ENCODE data around the gene AGAP6.
"Not testable (repeated sequence)": the region's sequence is repeated elsewhere in the genome, so short reads cannot be mapped to it uniquely, and the experiment has no call there.

AGAP6 gene

GRCh38 chr10:50020451-50021024 lies 32.3 kb downstream of the AGAP6 start:
- not testable (repeated sequence) for DNase-seq (ENCODE audit: low spot score); H3K4me3 ChIP-seq; H3K27ac ChIP-seq

- H3K27ac ChIP-seq, result no peak overlapping the region
- no peak for TF ChIP-seq CTCF (IDR thresholded peaks at IDR 0.05)
- H3K4me3 ChIP-seq, result no peak overlapping the region
- no peak for DNase-seq (ENCODE audit: low spot score)
Measured at GRCh38 chr10:50021646-50022045, 33.4 kb downstream of the AGAP6 start.

- not testable (repeated sequence) for H3K4me3 ChIP-seq; H3K27ac ChIP-seq; DNase-seq (ENCODE audit: low spot score)
Measured at GRCh38 chr10:50024716-50025383, 36.6 kb downstream of the AGAP6 start.

- no peak for DNase-seq (ENCODE audit: low spot score)
- no peak overlapping the region for H3K4me3 ChIP-seq
- H3K27ac ChIP-seq, result no peak overlapping the region
- no peak for TF ChIP-seq CTCF (IDR thresholded peaks at IDR 0.05)
Measured at GRCh38 chr10:50025627-50026026, 37.4 kb downstream of the AGAP6 start.

GRCh38 chr10:50027195-50027594 lies 39.0 kb downstream of the AGAP6 start:
- H3K27ac ChIP-seq, result no peak overlapping the region

GRCh38 chr10:50033481-50033880 lies 45.3 kb downstream of the AGAP6 start:
- no peak for DNase-seq (ENCODE audit: low spot score)
- TF ChIP-seq CTCF (IDR thresholded peaks at IDR 0.05), result no peak
- no peak overlapping the region for H3K27ac ChIP-seq
- no peak overlapping the region for H3K4me3 ChIP-seq

More at GRCh38 chr10:50027195-50027594, 39.0 kb downstream of the AGAP6 start:
- TF ChIP-seq CTCF (IDR thresholded peaks at IDR 0.05), result no peak
- no peak for DNase-seq (ENCODE audit: low spot score)
- no peak overlapping the region for H3K4me3 ChIP-seq

GRCh38 chr10:50035337-50035736 lies 47.1 kb downstream of the AGAP6 start:
- not testable (repeated sequence) for DNase-seq (ENCODE audit: low spot score)

GRCh38 chr10:50044941-50045664 lies 56.9 kb downstream of the AGAP6 start:
- no peak for DNase-seq (ENCODE audit: low spot score)
- TF ChIP-seq CTCF (IDR thresholded peaks at IDR 0.05), result no peak
- Histone ChIP-seq H3K27ac (no peak overlapping the region), H3K4me3 (no peak overlapping the region)

More at GRCh38 chr10:50035337-50035736, 47.1 kb downstream of the AGAP6 start:
- H3K4me3 ChIP-seq, H3K27ac ChIP-seq: not testable (repeated sequence)

- not testable (repeated sequence) for H3K27ac ChIP-seq; DNase-seq (ENCODE audit: low spot score); H3K4me3 ChIP-seq
Measured at GRCh38 chr10:50046457-50046856, 58.3 kb downstream of the AGAP6 start.

- H3K27ac ChIP-seq; DNase-seq (ENCODE audit: low spot score): not testable (repeated sequence)
Measured at GRCh38 chr10:50047594-50047993, 59.4 kb downstream of the AGAP6 start.

GRCh38 chr10:50051995-50052660 lies 63.9 kb downstream of the AGAP6 start:
- DNase-seq (ENCODE audit: low spot score); H3K27ac ChIP-seq; H3K4me3 ChIP-seq: not testable (repeated sequence)

More at GRCh38 chr10:50047594-50047993, 59.4 kb downstream of the AGAP6 start:
- not testable (repeated sequence) for H3K4me3 ChIP-seq

- H3K27ac ChIP-seq; H3K4me3 ChIP-seq; DNase-seq (ENCODE audit: low spot score): not testable (repeated sequence)
Measured at GRCh38 chr10:50052778-50053376, 64.7 kb downstream of the AGAP6 start.
